Panc1 (cell line): ENCODE data around the gene ACTBL2. TPM values are rescaled to one million over a fixed set of nuclear protein-coding genes. Genes with fewer than 3 reads are reported as not detected.

Source experiments
- ATAC-seq: fragments of 200-7000 bp; cut with Tn5 transposase; 2 replicates; pipeline ENCODE4 v1.9.1; 2020; ENCODE audit warnings: mild to moderate bottlenecking, moderate library complexity
- BruUV-seq: library from RNA; stranded (reverse); fragments of 400-500 nt; replicated peaks from 2 replicates; lab custom pipeline; 2021; lab: Mats Ljungman, UMichigan
- CTCF ChIA-PET: fragments of 300-600 bp; sonication (Branson Sonifier 250); formaldehyde crosslinking; loops from one replicate; lab custom pipeline; 2022; ENCODE audit warnings: antibody characterized with exemption; lab: Charles Lee
- POLR2A ChIA-PET: fragments of 300-600 bp; sonication (Branson Sonifier 250); formaldehyde crosslinking; loops from one replicate; lab custom pipeline; 2022; ENCODE audit warnings: antibody characterized with exemption; lab: Charles Lee
- DNase-seq: peaks from one replicate; pipeline ENCODE4 v3.0.0-alpha.2; 2010; ENCODE audit warnings: low read depth, low spot score
- H3K27ac ChIP-seq: 2 replicates; pipeline ENCODE4 v1.5.1; 2011; ENCODE audit warnings: mild to moderate bottlenecking, low read length, inconsistent platforms
- H3K27me3 ChIP-seq: fragments of 200-500 bp; sonication (Bioruptor generic); 2 replicates; pipeline ENCODE4 v1.6.0; 2014; ENCODE audit warnings: low read length, inconsistent platforms; ENCODE audit not compliant: control insufficient read depth, insufficient read depth
- H3K36me3 ChIP-seq: fragments of 200-500 bp; sonication (Bioruptor generic); 2 replicates; pipeline ENCODE4 v1.5.1; 2014; ENCODE audit warnings: inconsistent platforms, mild to moderate bottlenecking, low read length, moderate library complexity; ENCODE audit not compliant: control insufficient read depth, insufficient read depth
- H3K4me1 ChIP-seq: 2 replicates; pipeline ENCODE4 v1.5.1; 2011; ENCODE audit warnings: inconsistent platforms, mild to moderate bottlenecking, low read length, moderate library complexity; ENCODE audit not compliant: control insufficient read depth, insufficient read depth
- H3K4me3 ChIP-seq, 2 experiments: 2 replicates each; pipeline ENCODE4 v1.5.1; 2011 to 2012; ENCODE audit warnings: low read depth in 2 of 2, low read length in 2 of 2, mild to moderate bottlenecking in 2 of 2, inconsistent platforms in 1 of 2, moderate library complexity in 1 of 2
- H3K9me3 ChIP-seq: fragments of 200-500 bp; sonication (Bioruptor generic); 2 replicates; pipeline ENCODE4 v1.5.1; 2014; ENCODE audit warnings: low read depth, mild to moderate bottlenecking, inconsistent platforms, low read length, moderate library complexity; ENCODE audit not compliant: control insufficient read depth, insufficient read depth
- POLR2AphosphoS5 ChIP-seq: IDR thresholded peaks from 2 replicates; pipeline ENCODE4 v1.6.1; 2012; ENCODE audit warnings: mild to moderate bottlenecking, low read depth, low read length, moderate library complexity
- SIN3A ChIP-seq: IDR thresholded peaks from 2 replicates; pipeline ENCODE4 v1.6.1; 2012; ENCODE audit warnings: low read depth, mild to moderate bottlenecking, low read length, moderate library complexity, borderline replicate concordance; ENCODE audit not compliant: insufficient read depth
- TCF7L2 ChIP-seq: IDR thresholded peaks from 2 replicates; pipeline ENCODE4 v1.6.1; 2011; ENCODE audit warnings: mild to moderate bottlenecking, low read depth, low read length, inconsistent platforms
- in situ Hi-C: cut with HindIII; loops from 2 replicates; pipeline ENCODE4 v1.10.0; 2016; ENCODE audit warnings: low sequenced_read_pairs, low pct_unique_long_range_greater_than_20kb
- intact Hi-C: fragments of 100-400 bp; cut with micrococcal nuclease; formaldehyde crosslinking; loops from one replicate; pipeline ENCODE4 v1.10.0; 2022; ENCODE audit not compliant: unreplicated experiment
- total RNA-seq: library from RNA; stranded (reverse); gene quantifications from one replicate; pipeline ENCODE4 v1.2.1, GENCODE V29; 2021; ENCODE audit not compliant: unreplicated experiment
- TF ChIP-seq, protein P1 (sequence below): fragments of 450-650 bp; IDR thresholded peaks from 2 replicates; pipeline ENCODE4 v1.5.1; 2017; ENCODE audit warnings: mild to moderate bottlenecking
- TF ChIP-seq, protein P2 (sequence below), 2 experiments: IDR thresholded peaks; 2 replicates each; pipeline ENCODE4 v1.6.1; 2011 to 2012; ENCODE audit warnings: low read depth in 2 of 2, control low read depth in 1 of 2, low read length in 1 of 2, mild to moderate bottlenecking in 1 of 2, moderate library complexity in 1 of 2; ENCODE audit not compliant: insufficient read depth in 1 of 2

ACTBL2 gene
- total RNA-seq, 1 experiment from 2014 or later, result not detected

DNA sequence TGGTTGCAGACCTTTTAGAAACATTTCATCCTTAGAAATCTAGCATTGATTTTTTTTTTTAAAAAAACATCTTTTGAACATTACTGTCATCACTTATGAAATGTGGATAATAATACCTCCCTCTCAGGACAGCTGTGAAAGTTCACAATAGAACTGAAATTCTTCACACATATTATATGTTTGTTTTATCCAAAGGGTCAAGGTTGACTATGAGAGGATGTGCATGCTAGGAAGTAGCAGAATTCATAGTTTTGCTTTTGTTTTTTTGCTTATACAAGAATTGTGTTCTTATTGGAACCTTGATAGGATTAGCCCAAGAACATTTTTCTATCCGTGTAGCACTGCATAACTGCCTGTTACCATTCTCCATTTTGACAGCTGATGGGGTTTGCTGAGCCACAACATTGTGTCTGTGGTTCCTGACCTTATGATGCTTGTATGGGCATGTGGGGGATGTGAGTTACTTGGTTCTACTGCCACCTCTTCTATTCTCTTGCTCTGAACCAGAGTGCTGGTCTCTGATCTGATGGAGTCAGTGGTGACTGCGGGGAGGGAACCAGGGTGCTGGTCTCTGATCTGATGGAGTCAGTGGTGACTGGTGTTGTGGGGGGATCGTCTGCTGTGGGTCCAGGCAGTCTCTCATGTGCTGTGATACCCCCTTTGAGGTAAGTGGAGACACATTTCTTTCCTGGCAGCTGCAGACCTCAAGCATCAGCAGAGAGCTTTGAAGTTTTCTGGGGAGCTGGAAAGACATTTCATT, 27.1 kb upstream of the ACTBL2 start:
- no TSS peak for BruUV-seq
- Histone ChIP-seq H3K27me3 (no peaks in the 10 kb centered on the region), H3K27ac (no peak overlapping the region), H3K36me3 (no peaks in the 10 kb centered on the region), H3K4me1 (no peaks in the 10 kb centered on the region), H3K4me3 (no peak overlapping the region), H3K9me3 (no peaks in the 10 kb centered on the region)
- POLR2A ChIA-PET, result no interaction called here
- intact Hi-C loops (no loop called here), in situ Hi-C loops (no loop called here)
- DNase-seq (no peak), ATAC-seq (no peak)
- CTCF ChIA-PET, result no interaction called here
- no peak for TF ChIP-seq POLR2AphosphoS5
- TF ChIP-seq, protein P1, sequence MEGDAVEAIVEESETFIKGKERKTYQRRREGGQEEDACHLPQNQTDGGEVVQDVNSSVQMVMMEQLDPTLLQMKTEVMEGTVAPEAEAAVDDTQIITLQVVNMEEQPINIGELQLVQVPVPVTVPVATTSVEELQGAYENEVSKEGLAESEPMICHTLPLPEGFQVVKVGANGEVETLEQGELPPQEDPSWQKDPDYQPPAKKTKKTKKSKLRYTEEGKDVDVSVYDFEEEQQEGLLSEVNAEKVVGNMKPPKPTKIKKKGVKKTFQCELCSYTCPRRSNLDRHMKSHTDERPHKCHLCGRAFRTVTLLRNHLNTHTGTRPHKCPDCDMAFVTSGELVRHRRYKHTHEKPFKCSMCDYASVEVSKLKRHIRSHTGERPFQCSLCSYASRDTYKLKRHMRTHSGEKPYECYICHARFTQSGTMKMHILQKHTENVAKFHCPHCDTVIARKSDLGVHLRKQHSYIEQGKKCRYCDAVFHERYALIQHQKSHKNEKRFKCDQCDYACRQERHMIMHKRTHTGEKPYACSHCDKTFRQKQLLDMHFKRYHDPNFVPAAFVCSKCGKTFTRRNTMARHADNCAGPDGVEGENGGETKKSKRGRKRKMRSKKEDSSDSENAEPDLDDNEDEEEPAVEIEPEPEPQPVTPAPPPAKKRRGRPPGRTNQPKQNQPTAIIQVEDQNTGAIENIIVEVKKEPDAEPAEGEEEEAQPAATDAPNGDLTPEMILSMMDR, result no peak
- TF ChIP-seq, protein P2, sequence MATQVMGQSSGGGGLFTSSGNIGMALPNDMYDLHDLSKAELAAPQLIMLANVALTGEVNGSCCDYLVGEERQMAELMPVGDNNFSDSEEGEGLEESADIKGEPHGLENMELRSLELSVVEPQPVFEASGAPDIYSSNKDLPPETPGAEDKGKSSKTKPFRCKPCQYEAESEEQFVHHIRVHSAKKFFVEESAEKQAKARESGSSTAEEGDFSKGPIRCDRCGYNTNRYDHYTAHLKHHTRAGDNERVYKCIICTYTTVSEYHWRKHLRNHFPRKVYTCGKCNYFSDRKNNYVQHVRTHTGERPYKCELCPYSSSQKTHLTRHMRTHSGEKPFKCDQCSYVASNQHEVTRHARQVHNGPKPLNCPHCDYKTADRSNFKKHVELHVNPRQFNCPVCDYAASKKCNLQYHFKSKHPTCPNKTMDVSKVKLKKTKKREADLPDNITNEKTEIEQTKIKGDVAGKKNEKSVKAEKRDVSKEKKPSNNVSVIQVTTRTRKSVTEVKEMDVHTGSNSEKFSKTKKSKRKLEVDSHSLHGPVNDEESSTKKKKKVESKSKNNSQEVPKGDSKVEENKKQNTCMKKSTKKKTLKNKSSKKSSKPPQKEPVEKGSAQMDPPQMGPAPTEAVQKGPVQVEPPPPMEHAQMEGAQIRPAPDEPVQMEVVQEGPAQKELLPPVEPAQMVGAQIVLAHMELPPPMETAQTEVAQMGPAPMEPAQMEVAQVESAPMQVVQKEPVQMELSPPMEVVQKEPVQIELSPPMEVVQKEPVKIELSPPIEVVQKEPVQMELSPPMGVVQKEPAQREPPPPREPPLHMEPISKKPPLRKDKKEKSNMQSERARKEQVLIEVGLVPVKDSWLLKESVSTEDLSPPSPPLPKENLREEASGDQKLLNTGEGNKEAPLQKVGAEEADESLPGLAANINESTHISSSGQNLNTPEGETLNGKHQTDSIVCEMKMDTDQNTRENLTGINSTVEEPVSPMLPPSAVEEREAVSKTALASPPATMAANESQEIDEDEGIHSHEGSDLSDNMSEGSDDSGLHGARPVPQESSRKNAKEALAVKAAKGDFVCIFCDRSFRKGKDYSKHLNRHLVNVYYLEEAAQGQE (IDR thresholded peaks at IDR 0.05; ENCODE audit: insufficient read depth in 1 of 2, low read depth in 2 of 2, low read length in 1 of 2), result no peak
- no peak for TF ChIP-seq SIN3A
- TF ChIP-seq TCF7L2, result no peak

DNA sequence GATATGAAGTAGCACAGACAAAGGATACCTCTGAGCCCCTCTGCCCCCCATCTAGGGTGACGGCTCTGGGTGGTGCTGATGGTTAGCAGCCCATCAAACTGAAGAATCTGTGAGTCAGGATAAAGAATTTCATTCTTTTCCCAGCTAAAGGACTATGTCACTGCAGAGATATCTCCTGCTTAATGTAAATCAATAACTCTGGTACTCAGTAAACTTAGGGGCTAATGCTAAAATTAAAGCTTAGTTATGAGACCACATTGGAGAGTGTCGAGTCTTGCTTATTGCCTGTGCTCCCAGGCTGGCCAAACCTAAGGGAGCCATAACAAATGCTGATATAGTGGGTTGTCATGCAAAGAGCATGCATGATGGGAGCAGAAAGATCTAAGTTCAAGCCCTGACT, 25.6 kb upstream of the ACTBL2 start:
- Histone ChIP-seq H3K4me1 (no peaks in the 10 kb centered on the region), H3K4me3 (no peak overlapping the region), H3K9me3 (no peaks in the 10 kb centered on the region), H3K36me3 (no peaks in the 10 kb centered on the region), H3K27me3 (no peaks in the 10 kb centered on the region), H3K27ac (no peak overlapping the region)
- DNase-seq, result no peak
- ATAC-seq, result no peak
- CTCF ChIA-PET, result no interaction called here
- intact Hi-C loops (no loop called here), in situ Hi-C loops (no loop called here)
- TF ChIP-seq POLR2AphosphoS5, result no peak
- TF ChIP-seq, protein P1, result no peak
- TF ChIP-seq SIN3A, result no peak
- no TSS peak for BruUV-seq
- POLR2A ChIA-PET, result no interaction called here
